ENCODE measurements around the gene NGB. TPM values are rescaled to one million over a fixed set of nuclear protein-coding genes. Genes with fewer than 3 reads are reported as not detected.

Gene NGB
- total and polyA plus RNA-seq, 12 donors = 0.17 to 15.4 (median 5.2) TPM; not detected in 4

- TF ChIP-seq CTCF (IDR thresholded peaks at IDR 0.05) = no peak
- H3K4me3 ChIP-seq = no peak overlapping the region
- no peaks in the 10 kb centered on the region for H3K9me3 ChIP-seq (replicated peaks in 1 of 3)
- intact Hi-C loops (cut with DNase I) = no loop called here
- no peak overlapping the region for H3K27ac ChIP-seq
- H3K27me3 ChIP-seq = no peaks in the 10 kb centered on the region
- peaks cover 0 to 19% of the 10 kb centered on the region in 2 donors for H3K36me3 ChIP-seq (replicated peaks in 1 of 2)
- DNase-seq = no peak
- 90 to 96% (median 95%) methylated on average over 8 of the region's 8 CpGs for WGBS, 4 donors
- no peaks in the 10 kb centered on the region for H3K4me1 ChIP-seq (replicated peaks in 1 of 2)
Measured at GRCh38 chr14:77296906-77297305, 25.9 kb upstream of the NGB start.

DNA sequence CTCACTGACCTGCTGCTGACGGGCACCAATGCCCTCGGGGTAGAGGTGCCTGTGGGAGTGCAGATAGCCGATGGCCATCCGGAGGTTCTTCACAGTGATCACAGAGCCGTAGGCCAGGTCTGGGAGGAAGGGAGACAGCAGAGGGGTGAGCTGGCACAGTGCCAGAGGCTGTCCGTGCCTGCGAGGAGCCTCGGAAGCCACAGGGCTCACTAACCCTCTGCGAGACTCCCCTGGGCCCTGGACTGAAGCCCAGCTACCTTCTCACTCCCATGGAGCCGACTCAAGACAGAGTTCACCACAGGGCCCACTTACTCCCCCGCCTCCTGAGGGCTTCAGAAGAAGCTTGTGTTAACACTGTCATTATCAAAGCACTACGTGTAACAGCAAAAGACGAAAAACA, 25.1 kb upstream of the NGB start:
- DNase-seq = no peak
- peaks cover 0 to 20% of the 10 kb centered on the region in 2 donors for H3K36me3 ChIP-seq (replicated peaks in 1 of 2)
- no peaks in the 10 kb centered on the region for H3K4me1 ChIP-seq (replicated peaks in 1 of 2)
- intact Hi-C loops (cut with DNase I) = no loop called here
- 67 to 88% (median 69%) methylated on average over 9 to 13 of the region's 13 CpGs for WGBS, 4 donors
- TF ChIP-seq CTCF (IDR thresholded peaks at IDR 0.05) = no peak
- TF ChIP-seq POLR2A (IDR thresholded peaks at IDR 0.05) = no peak
- no peaks in the 10 kb centered on the region for H3K9me3 ChIP-seq (replicated peaks in 1 of 3)
- no peak overlapping the region for H3K27ac ChIP-seq
- H3K27me3 ChIP-seq = no peaks in the 10 kb centered on the region
- H3K4me3 ChIP-seq = no peak overlapping the region

GRCh38 chr14:77290705-77291104, 19.7 kb upstream of the NGB start:
- no peak for TF ChIP-seq POLR2A (IDR thresholded peaks at IDR 0.05)
- H3K36me3 ChIP-seq (replicated peaks in 1 of 2) = peaks cover 0 to 36% of the 10 kb centered on the region in 2 donors
- no peak overlapping the region for H3K4me3 ChIP-seq
- H3K27me3 ChIP-seq = no peaks in the 10 kb centered on the region
- no peaks in the 10 kb centered on the region for H3K4me1 ChIP-seq (replicated peaks in 1 of 2)
- DNase-seq = no peak
- 86 to 97% (median 95%) methylated on average over 3 to 4 of the region's 4 CpGs for WGBS, 4 donors
- H3K9me3 ChIP-seq (replicated peaks in 1 of 3) = no peaks in the 10 kb centered on the region
- no peak overlapping the region for H3K27ac ChIP-seq
- intact Hi-C loops (cut with DNase I) = no loop called here

DNA sequence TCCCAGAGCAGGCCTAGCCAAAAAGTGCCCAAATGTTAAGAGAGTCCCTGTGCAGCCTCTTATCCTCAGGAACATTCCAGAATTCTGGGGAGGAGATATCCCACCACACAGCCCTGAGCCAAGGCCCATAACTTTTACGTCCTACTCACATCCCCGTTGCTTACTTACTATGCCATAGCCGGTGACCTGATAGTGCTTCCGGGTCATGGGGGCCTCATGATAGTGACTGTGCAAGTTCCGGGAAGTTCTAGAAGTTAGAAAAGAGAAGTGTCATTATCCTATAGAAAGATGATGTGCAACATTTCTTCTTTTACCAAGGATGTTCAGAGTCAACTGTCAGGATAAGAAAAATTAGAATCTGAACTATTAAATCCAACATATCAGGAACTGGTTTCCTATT, 15.6 kb upstream of the NGB start:
- DNase-seq = no peak
- Histone ChIP-seq H3K27me3 (no peaks in the 10 kb centered on the region), H3K4me1 (replicated peaks in 1 of 2) (no peaks in the 10 kb centered on the region), H3K4me3 (no peak overlapping the region), H3K27ac (no peak overlapping the region), H3K36me3 (replicated peaks in 1 of 2) (peaks cover 0 to 69% of the 10 kb centered on the region in 2 donors), H3K9me3 (replicated peaks in 1 of 3) (no peaks in the 10 kb centered on the region)
- intact Hi-C loops (cut with DNase I) = no loop called here
- TF ChIP-seq CTCF (IDR thresholded peaks at IDR 0.05) = no peak
- TF ChIP-seq POLR2A (IDR thresholded peaks at IDR 0.05) = no peak
- 92 to 96% (median 94%) methylated on average over 5 of the region's 5 CpGs for WGBS, 4 donors

DNA sequence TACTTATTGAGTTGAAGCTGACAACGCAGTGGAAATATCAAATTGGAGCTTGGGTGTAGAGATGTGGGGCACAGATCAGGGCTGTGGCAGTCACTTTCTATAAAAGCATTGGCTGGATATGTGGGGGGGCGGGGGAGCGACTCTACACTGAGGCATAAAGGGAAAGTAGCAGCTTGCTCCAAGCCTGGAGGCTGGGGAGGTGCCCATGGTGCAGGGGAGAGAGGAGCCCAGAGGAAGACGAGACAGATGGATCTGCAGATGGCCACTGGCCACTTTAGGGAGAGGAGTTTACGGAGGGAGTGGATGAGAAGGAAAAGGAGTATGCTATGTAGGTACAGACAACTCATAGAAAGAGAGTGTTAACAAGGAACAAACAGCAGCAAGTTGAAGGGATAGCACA, 13.5 kb upstream of the NGB start:
- no peak overlapping the region for H3K4me3 ChIP-seq
- H3K4me1 ChIP-seq (replicated peaks in 1 of 2) = no peaks in the 10 kb centered on the region
- no peak overlapping the region for H3K27ac ChIP-seq
- peaks cover 0 to 68% of the 10 kb centered on the region in 2 donors for H3K36me3 ChIP-seq (replicated peaks in 1 of 2)
- H3K27me3 ChIP-seq = no peaks in the 10 kb centered on the region
- no peak for TF ChIP-seq POLR2A (IDR thresholded peaks at IDR 0.05)
- no peak for TF ChIP-seq CTCF (IDR thresholded peaks at IDR 0.05)
- no peaks in the 10 kb centered on the region for H3K9me3 ChIP-seq (replicated peaks in 1 of 3)
- no peak for DNase-seq
- intact Hi-C loops (cut with DNase I) = no loop called here
- WGBS, 4 donors = 94 to 97% (median 96%) methylated on average over 5 of the region's 5 CpGs
